Esophagus (tissue), 2 donors: Measurements from ENCODE around the gene NUPR1. TPM values are rescaled to one million over a fixed set of nuclear protein-coding genes. Genes with fewer than 3 reads are reported as not detected.

Experiments
- H3K27ac ChIP-seq, 2 donors: one replicate each; pipeline ENCODE4 v1.5.1; 2013; ENCODE audit warnings: low read depth in 2 of 2, mild to moderate bottlenecking in 2 of 2, inconsistent platforms in 1 of 2, low read length in 1 of 2, moderate library complexity in 1 of 2
- H3K27me3 ChIP-seq, 2 donors: one replicate each; pipeline ENCODE4 v1.6.1; 2013; ENCODE audit warnings: low read length in 2 of 2, control low read depth in 1 of 2, mild to moderate bottlenecking in 1 of 2; ENCODE audit not compliant: insufficient read depth in 2 of 2, control insufficient read depth in 1 of 2
- H3K36me3 ChIP-seq, 2 donors: one replicate each; pipeline ENCODE4 v1.6.1; 2013; ENCODE audit warnings: low read length in 1 of 2; ENCODE audit not compliant: control insufficient read depth in 2 of 2, insufficient read depth in 2 of 2
- H3K4me1 ChIP-seq, 2 donors: one replicate each; pipeline ENCODE4 v1.6.1; 2013; ENCODE audit warnings: low read length in 1 of 2; ENCODE audit not compliant: control insufficient read depth in 2 of 2, insufficient read depth in 2 of 2
- H3K4me3 ChIP-seq, 2 donors: one replicate each; pipeline ENCODE4 v1.5.1; 2013; ENCODE audit warnings: low read length in 2 of 2, mild to moderate bottlenecking in 2 of 2, low read depth in 1 of 2, moderate library complexity in 1 of 2
- H3K9me3 ChIP-seq, 2 donors: one replicate each; pipeline ENCODE4 v1.6.1; 2013; ENCODE audit warnings: mild to moderate bottlenecking in 2 of 2, low read depth in 1 of 2, low read length in 1 of 2, moderate library complexity in 1 of 2; ENCODE audit not compliant: control insufficient read depth in 2 of 2, insufficient read depth in 1 of 2
- WGBS, 2 donors: extraction: QIAGEN DNeasy Blood & Tissue Kit; methylation state at CpG; one replicate each; pipeline ENCODE4 v1.1.7; 2013; 5-methylcytosine and 5-hydroxymethylcytosine counted together
- polyA plus RNA-seq, 2 donors: library from polyadenylated mRNA; stranded (reverse); fragments of 200-250 nt; gene quantifications; one replicate each; pipeline ENCODE4 v1.2.3, GENCODE V29; 2013
- donor health status: healthy with polysubstance abuse.
- donor health status: Bipolar disorder and iron deficiency.

NUPR1 gene
- polyA plus RNA-seq, 2 donors: 88.1 to 161 TPM

GRCh38 chr16:28514246-28514645 is 24.5 kb downstream of the NUPR1 start:
- H3K36me3 ChIP-seq: no peaks in the 10 kb centered on the region
- no peaks in the 10 kb centered on the region for H3K9me3 ChIP-seq
- no peak overlapping the region for H3K27ac ChIP-seq
- no peaks in the 10 kb centered on the region for H3K27me3 ChIP-seq
- WGBS, 2 donors: 95% methylated on average over 7 of the region's 7 CpGs
- no peak overlapping the region for H3K4me3 ChIP-seq
- H3K4me1 ChIP-seq: no peaks in the 10 kb centered on the region

DNA sequence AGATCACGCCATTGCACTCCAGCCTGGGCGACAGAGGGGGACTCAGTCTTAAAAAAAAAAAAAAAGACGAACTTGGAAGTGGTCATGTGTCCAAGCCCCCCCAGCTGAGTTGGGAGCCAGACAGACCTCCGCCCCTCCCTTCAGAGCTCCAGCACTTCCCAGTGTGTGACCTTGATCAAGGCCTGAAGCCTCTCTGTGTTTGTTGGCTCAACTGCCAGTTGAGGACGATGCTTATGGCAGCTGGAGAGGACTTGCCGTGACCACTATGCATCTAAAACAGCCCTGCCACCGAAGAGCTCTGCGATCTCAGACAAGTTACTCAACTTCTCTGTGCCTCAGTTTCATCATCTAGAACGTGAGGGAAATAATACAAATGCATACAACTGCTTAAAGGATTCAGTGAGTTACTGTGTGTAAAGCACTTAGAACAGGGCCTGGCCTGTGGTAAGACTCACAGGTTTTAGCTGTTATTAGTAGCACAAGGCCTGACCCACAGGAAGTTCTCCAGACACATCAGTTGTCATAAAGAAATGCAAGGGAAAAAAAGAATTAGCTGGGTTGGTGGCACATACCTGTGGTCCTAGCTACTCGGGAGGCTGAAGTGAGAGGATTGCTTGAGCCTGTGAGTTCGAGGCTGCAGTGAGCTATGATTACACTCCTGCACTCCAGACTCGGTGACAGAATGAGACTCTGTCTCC is 25.1 kb downstream of the NUPR1 start:
- Histone ChIP-seq H3K27ac (no peak overlapping the region), H3K9me3 (no peaks in the 10 kb centered on the region), H3K4me3 (no peak overlapping the region), H3K4me1 (no peaks in the 10 kb centered on the region), H3K27me3 (no peaks in the 10 kb centered on the region), H3K36me3 (no peaks in the 10 kb centered on the region)
- 81 to 86% methylated on average over 11 to 12 of the region's 12 CpGs for WGBS, 2 donors

DNA sequence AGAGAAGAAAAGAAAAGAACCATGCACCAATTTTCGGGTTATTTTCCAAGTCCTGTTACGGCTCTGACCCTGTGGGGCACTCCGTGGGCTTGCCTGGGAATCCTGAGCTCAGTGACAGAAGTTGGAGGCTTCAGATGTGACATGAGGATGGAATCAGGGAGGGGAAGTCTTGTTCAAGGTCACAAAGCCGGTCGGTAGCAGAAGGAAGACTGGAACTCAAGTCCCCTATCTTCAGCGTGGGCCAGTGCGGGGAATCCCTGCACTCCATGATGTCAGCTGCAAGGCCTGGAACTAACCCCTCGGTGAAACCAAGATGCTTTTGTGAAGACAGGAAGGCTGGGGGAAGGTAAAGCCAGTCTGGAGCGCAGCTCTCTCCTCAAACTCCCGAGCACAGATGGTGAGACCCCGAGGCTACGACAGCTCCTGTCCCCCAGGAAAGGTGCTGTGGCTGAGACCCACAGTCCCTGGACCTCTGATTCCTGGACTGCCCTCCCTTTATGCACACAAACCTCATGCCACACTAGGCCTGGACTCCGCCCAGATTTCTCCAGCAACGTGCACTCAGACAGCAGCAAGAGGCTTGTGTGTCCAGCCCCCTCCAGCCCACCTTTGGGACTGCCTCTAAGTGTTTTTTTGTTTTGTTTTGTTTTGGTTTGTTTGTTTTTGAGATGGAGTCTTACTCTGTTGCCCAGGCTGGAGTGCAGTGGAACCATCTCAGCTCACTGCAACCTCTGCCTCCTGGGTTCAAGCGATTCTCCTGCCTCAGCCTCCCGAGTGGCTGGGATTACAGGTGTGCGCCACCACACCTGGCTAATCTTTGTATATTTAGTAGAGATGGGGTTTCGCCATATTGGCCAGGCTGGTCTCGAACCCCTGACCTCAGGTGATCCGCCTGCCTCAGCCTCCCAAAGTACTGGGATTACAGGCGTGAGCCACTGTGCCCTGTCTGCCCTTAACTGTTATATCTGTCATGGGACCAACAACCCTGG is 26.7 kb downstream of the NUPR1 start:
- no peaks in the 10 kb centered on the region for H3K9me3 ChIP-seq
- no peak overlapping the region for H3K4me3 ChIP-seq
- H3K36me3 ChIP-seq: no peaks in the 10 kb centered on the region
- H3K27me3 ChIP-seq: no peaks in the 10 kb centered on the region
- H3K4me1 ChIP-seq: no peaks in the 10 kb centered on the region
- WGBS, 2 donors: 87 to 88% methylated on average over 21 of the region's 21 CpGs
- H3K27ac ChIP-seq: no peak overlapping the region

DNA sequence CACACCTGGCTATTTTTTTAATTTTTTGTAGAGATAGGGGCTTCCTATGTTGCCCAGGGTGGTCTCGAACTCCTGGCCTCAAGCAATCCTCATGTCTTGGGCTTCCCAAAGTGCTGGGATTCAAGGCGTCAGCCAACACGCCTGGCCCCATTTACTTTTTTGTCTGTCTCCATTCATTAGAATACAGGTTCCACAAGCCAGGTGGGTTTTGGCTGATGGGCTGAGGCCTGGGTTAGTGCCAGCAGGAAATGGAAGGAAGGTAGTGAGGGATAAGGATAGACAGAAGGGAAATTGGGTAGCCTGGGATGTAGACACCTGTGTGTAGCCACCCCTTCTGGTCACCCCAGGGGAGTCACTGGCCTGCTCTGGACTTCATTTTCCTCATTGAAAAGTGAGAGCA is 27.7 kb downstream of the NUPR1 start:
- Histone ChIP-seq H3K27ac (peak overlapping the region in 1 of 2 donors; percentile 33), H3K9me3 (no peaks in the 10 kb centered on the region), H3K36me3 (no peaks in the 10 kb centered on the region), H3K4me3 (no peak overlapping the region), H3K4me1 (peaks cover 0 to under 1% of the 10 kb centered on the region in 2 donors), H3K27me3 (no peaks in the 10 kb centered on the region)
- WGBS, 2 donors: 73% methylated on average over 3 of the region's 3 CpGs

DNA sequence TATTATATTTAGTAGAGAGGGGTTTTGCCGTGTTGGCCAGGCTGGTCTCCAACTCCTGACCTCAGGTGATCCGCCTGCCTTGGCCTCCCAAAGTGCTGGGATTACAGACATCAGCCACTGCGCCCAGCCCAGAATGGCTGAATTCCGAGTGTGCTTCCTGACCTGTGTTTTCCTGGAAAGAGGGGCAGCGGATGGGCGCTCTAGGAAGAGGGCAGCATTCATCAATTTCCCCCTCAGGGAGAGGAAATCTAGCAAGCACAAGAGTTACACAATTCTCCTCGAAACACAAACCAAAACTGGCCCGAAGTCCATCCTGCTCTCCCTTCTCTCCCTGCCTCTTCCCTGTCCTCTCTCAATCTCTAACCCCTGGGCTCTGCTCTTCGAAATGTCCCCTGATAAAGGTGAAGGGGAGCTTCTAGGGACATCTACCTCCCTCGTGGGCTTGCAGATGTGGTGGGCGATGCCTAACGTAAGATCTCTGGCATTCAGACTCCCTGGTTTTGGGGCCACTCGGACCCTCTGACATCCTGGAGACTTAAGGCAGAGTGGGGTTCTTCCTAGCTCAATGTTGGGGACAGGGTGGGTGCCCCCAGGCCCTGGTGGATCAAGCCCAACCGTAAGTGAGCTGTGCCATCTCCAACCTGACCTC is 33.2 kb downstream of the NUPR1 start:
- Histone ChIP-seq H3K4me3 (no peak overlapping the region), H3K27me3 (no peaks in the 10 kb centered on the region), H3K36me3 (no peaks in the 10 kb centered on the region), H3K4me1 (peaks cover 3 to 10% of the 10 kb centered on the region in 2 donors), H3K27ac (no peak overlapping the region), H3K9me3 (no peaks in the 10 kb centered on the region)
- 63 to 69% methylated on average over 14 of the region's 14 CpGs for WGBS, 2 donors

GRCh38 chr16:28504707-28505404 is 33.9 kb downstream of the NUPR1 start:
- Histone ChIP-seq H3K4me1 (peaks cover 3 to 10% of the 10 kb centered on the region in 2 donors), H3K36me3 (no peaks in the 10 kb centered on the region), H3K4me3 (no peak overlapping the region), H3K27me3 (no peaks in the 10 kb centered on the region), H3K27ac (no peak overlapping the region), H3K9me3 (no peaks in the 10 kb centered on the region)
- WGBS, 2 donors: 60 to 62% methylated on average over 8 of the region's 8 CpGs

- WGBS, 2 donors: 80% methylated on average over 15 of the region's 15 CpGs
- H3K36me3 ChIP-seq: no peaks in the 10 kb centered on the region
- no peaks in the 10 kb centered on the region for H3K9me3 ChIP-seq
- H3K4me3 ChIP-seq: no peak overlapping the region
- H3K4me1 ChIP-seq: peaks cover 3 to 10% of the 10 kb centered on the region in 2 donors
- no peak overlapping the region for H3K27ac ChIP-seq
- no peaks in the 10 kb centered on the region for H3K27me3 ChIP-seq
Observed at GRCh38 chr16:28503470-28504259, 35.1 kb downstream of the NUPR1 start.

- no peak overlapping the region for H3K27ac ChIP-seq
- H3K36me3 ChIP-seq: no peaks in the 10 kb centered on the region
- WGBS, 2 donors: 80 to 82% methylated on average over 2 of the region's 2 CpGs
- H3K27me3 ChIP-seq: no peaks in the 10 kb centered on the region
- no peak overlapping the region for H3K4me3 ChIP-seq
- no peaks in the 10 kb centered on the region for H3K9me3 ChIP-seq
- peaks cover 3 to 10% of the 10 kb centered on the region in 2 donors for H3K4me1 ChIP-seq
Observed at GRCh38 chr16:28502290-28502689, 36.5 kb downstream of the NUPR1 start.
